HepG2 (cell line): Measurements from ENCODE around the gene TRIM5. TPM values are rescaled to one million over a fixed set of nuclear protein-coding genes. Genes with fewer than 3 reads are reported as not detected.

Experiments
- AGO2 ChIP-seq: fragments of 200-400 bp; formaldehyde crosslinking; optimal IDR thresholded peaks from 2 replicates; pipeline ENCODE3; 2017; ENCODE audit warnings: mild to moderate bottlenecking, low read depth, low read length, moderate library complexity
- CENPX ChIP-seq: sonication (generic); formaldehyde crosslinking; IDR thresholded peaks from 2 replicates; pipeline ENCODE4 v1.9.0; 2021; ENCODE audit warnings: mild to moderate bottlenecking, missing genetic modification reagents, moderate library complexity
- ETS1 ChIP-seq: sonication (generic); formaldehyde crosslinking; IDR thresholded peaks from 2 replicates; pipeline ENCODE4 v1.4.0; 2020; ENCODE audit warnings: missing genetic modification reagents
- FOSL2 ChIP-seq: sonication (generic); formaldehyde crosslinking; IDR thresholded peaks from 2 replicates; pipeline ENCODE4 v1.4.0; 2020; ENCODE audit warnings: missing genetic modification reagents
- GABPA ChIP-seq, 2 experiments: IDR thresholded peaks; 2 replicates each; pipeline ENCODE4 v1.6.1; 2011 to 2016; ENCODE audit warnings: low read depth in 2 of 2, low read length in 1 of 2, missing biosample characterization in 1 of 2, missing genetic modification characterization in 1 of 2
- MZF1 ChIP-seq: sonication (generic); formaldehyde crosslinking; IDR thresholded peaks from 2 replicates; pipeline ENCODE4 v1.8.1; 2023; ENCODE audit warnings: mild to moderate bottlenecking, missing genetic modification reagents, borderline replicate concordance
- NFKBIZ ChIP-seq: IDR thresholded peaks from 2 replicates; pipeline ENCODE4 v1.6.1; 2018; ENCODE audit warnings: missing genetic modification reagents, missing compliant biosample characterization
- NRL ChIP-seq: sonication (generic); formaldehyde crosslinking; IDR thresholded peaks from 2 replicates; pipeline ENCODE4 v1.5.0; 2020; ENCODE audit warnings: missing genetic modification reagents, mild to moderate bottlenecking, moderate library complexity, borderline replicate concordance
- PAF1 ChIP-seq: IDR thresholded peaks from 2 replicates; pipeline ENCODE4 v1.6.1; 2016; ENCODE audit warnings: missing genetic modification reagents, missing compliant biosample characterization
- SATB2 ChIP-seq: sonication (generic); formaldehyde crosslinking; IDR thresholded peaks from 2 replicates; pipeline ENCODE4 v1.5.0; 2020; ENCODE audit warnings: missing genetic modification reagents
- ZFP37 ChIP-seq: sonication (generic); formaldehyde crosslinking; IDR thresholded peaks from 2 replicates; pipeline ENCODE4 v1.4.0; 2020; ENCODE audit warnings: missing genetic modification reagents, borderline replicate concordance
- ZNF180 ChIP-seq: sonication (generic); formaldehyde crosslinking; IDR thresholded peaks from 2 replicates; pipeline ENCODE4 v1.4.0; 2020; ENCODE audit warnings: low read depth, missing genetic modification reagents, borderline replicate concordance
- ZNF558 ChIP-seq: sonication (generic); formaldehyde crosslinking; IDR thresholded peaks from 2 replicates; pipeline ENCODE4 v1.9.0; 2022; ENCODE audit warnings: mild to moderate bottlenecking, missing genetic modification reagents, borderline replicate concordance
- ZNF670 ChIP-seq: sonication (generic); formaldehyde crosslinking; IDR thresholded peaks from 2 replicates; pipeline ENCODE4 v1.8.0; 2022; ENCODE audit warnings: mild to moderate bottlenecking, missing genetic modification reagents, borderline replicate concordance
- ZNF7 ChIP-seq: IDR thresholded peaks from 2 replicates; pipeline ENCODE4 v1.6.1; 2016; ENCODE audit warnings: missing biosample characterization, missing genetic modification reagents
- ZSCAN29 ChIP-seq: sonication (generic); formaldehyde crosslinking; conservative IDR thresholded peaks from 2 replicates; pipeline ENCODE4 v1.4.0; 2020; ENCODE audit warnings: mild to moderate bottlenecking, missing genetic modification reagents
- polyA plus RNA-seq, 8 experiments: library from polyadenylated mRNA; depleted of rRNA in 3 of 8; stranded (reverse) in 7 of 8; unstranded in 1 of 8; fragments of >200 nt; fragmentation: Illumina TruSeq in 4 of 8; extraction: Trizol in 4 of 8; gene quantifications; 2 replicates each; pipeline versions ENCODE4 v1.2.1 to v1.2.3, GENCODE V29; 2011 to 2016; ENCODE audit warnings: low read depth in 4 of 8, missing spikeins in 1 of 8, mixed read lengths in 1 of 8; ENCODE audit not compliant: insufficient read depth in 1 of 8
- total RNA-seq, 5 experiments: library from RNA; depleted of rRNA; stranded (reverse); fragments of >200 nt; fragmentation: Illumina TruSeq; extraction: Trizol; gene quantifications; 2 replicates each; pipeline ENCODE4 v1.2.3, GENCODE V29; 2016; ENCODE audit warnings: low read depth in 1 of 5
- TF ChIP-seq, protein P1 (sequence below): sonication (generic); formaldehyde crosslinking; IDR thresholded peaks from 2 replicates; pipeline ENCODE4 v1.4.0; 2020; ENCODE audit warnings: missing genetic modification reagents
- TF ChIP-seq, protein P2 (sequence below): sonication (generic); formaldehyde crosslinking; IDR thresholded peaks from 2 replicates; pipeline ENCODE4 v1.5.0; 2020; ENCODE audit warnings: mild to moderate bottlenecking, missing genetic modification reagents
- TF ChIP-seq, protein P3 (sequence below): sonication (generic); formaldehyde crosslinking; IDR thresholded peaks from 2 replicates; pipeline ENCODE4 v1.8.1; 2023; ENCODE audit warnings: mild to moderate bottlenecking, inconsistent platforms, moderate library complexity, missing genetic modification reagents, borderline replicate concordance
- TF ChIP-seq, protein P4 (sequence below): IDR thresholded peaks from 2 replicates; pipeline ENCODE4 v1.6.1; 2016

The TRIM5 gene
- total and polyA plus RNA-seq, 2 of the 13 experiments (the other 11 are each of a cell fraction or from before 2014, with no cell fraction given) = 7.8 to 13.1 TPM

DNA sequence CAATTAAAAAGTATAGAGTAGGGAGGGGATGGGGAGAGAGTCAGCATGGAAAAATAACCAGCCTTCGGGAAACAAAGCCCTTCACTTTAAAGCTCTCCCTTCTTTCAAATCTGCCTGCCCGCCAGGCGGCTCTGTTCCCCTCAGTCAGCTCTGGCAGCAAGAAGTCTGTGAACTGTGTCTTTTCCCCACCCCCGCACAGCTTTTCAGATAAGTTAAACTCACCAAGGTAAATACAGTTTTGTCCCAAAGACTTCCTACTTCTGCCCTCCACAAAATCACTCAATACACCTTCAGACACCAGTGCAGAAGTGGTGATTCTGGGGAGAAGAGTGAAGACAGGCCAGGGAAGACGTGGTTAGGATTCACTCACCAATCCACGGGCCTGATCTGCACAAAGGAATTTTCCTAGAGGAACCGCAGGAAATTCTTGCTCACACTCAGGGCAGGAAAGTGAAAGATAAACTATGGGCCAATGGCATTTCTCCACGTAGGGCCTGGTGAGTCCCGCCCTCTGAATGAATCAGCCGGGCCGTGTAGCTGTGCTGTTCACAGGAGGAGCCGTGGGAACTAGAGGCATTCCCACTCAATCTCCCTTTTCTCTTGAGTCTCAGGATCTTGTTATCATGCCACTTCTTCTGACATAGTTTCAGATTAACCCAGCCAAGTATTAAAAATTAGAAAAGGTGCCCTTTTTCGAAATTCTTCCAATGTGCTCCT is at the start of gene TRIM5 (continued):
- TF ChIP-seq ZNF7 (CRISPR knock-in tag) = no peak
- no peak for TF ChIP-seq ETS1
- TF ChIP-seq, protein P1, sequence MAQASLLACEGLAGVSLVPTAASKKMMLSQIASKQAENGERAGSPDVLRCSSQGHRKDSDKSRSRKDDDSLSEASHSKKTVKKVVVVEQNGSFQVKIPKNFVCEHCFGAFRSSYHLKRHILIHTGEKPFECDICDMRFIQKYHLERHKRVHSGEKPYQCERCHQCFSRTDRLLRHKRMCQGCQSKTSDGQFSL (CRISPR knock-in tag) = no peak
- no peak for TF ChIP-seq ZNF558 (CRISPR knock-in tag)
- no peak for TF ChIP-seq AGO2
- no peak for TF ChIP-seq ZNF180
- TF ChIP-seq CENPX (CRISPR knock-in tag) = no peak
- no peak for TF ChIP-seq ZFP37 (CRISPR knock-in tag)
- 0 out of 2 replicates have a peak, but pooled peaks have one; percentile 45 for TF ChIP-seq ZNF670 (CRISPR knock-in tag)
- TF ChIP-seq, protein P2, sequence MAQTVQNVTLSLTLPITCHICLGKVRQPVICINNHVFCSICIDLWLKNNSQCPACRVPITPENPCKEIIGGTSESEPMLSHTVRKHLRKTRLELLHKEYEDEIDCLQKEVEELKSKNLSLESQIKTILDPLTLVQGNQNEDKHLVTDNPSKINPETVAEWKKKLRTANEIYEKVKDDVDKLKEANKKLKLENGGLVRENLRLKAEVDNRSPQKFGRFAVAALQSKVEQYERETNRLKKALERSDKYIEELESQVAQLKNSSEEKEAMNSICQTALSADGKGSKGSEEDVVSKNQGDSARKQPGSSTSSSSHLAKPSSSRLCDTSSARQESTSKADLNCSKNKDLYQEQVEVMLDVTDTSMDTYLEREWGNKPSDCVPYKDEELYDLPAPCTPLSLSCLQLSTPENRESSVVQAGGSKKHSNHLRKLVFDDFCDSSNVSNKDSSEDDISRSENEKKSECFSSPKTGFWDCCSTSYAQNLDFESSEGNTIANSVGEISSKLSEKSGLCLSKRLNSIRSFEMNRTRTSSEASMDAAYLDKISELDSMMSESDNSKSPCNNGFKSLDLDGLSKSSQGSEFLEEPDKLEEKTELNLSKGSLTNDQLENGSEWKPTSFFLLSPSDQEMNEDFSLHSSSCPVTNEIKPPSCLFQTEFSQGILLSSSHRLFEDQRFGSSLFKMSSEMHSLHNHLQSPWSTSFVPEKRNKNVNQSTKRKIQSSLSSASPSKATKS (CRISPR knock-in tag) = no peak
- TF ChIP-seq NRL (CRISPR knock-in tag) = no peak
- TF ChIP-seq MZF1 (CRISPR knock-in tag) = no peak
- TF ChIP-seq ZSCAN29 (CRISPR knock-in tag) = no peak
- TF ChIP-seq, protein P3, sequence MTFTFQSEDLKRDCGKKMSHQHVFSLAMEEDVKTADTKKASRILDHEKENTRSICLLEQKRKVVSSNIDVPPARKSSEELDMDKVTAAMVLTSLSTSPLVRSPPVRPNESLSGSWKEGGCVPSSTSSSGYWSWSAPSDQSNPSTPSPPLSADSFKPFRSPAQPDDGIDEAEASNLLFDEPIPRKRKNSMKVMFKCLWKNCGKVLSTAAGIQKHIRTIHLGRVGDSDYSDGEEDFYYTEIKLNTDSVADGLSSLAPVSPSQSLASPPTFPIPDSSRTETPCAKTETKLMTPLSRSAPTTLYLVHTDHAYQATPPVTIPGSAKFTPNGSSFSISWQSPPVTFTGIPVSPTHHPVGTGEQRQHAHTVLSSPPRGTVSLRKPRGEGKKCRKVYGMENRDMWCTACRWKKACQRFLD (CRISPR knock-in tag) = no peak
- no peak for TF ChIP-seq PAF1 (CRISPR knock-in tag)
- TF ChIP-seq, protein P4, sequence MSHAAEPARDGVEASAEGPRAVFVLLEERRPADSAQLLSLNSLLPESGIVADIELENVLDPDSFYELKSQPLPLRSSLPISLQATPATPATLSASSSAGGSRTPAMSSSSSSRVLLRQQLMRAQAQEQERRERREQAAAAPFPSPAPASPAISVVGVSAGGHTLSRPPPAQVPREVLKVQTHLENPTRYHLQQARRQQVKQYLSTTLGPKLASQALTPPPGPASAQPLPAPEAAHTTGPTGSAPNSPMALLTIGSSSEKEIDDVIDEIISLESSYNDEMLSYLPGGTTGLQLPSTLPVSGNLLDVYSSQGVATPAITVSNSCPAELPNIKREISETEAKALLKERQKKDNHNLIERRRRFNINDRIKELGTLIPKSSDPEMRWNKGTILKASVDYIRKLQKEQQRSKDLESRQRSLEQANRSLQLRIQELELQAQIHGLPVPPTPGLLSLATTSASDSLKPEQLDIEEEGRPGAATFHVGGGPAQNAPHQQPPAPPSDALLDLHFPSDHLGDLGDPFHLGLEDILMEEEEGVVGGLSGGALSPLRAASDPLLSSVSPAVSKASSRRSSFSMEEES = no peak
- peak; percentile 84 for TF ChIP-seq FOSL2 (CRISPR knock-in tag)
- no peak for TF ChIP-seq SATB2
- no peak for TF ChIP-seq NFKBIZ (CRISPR knock-in tag)
- TF ChIP-seq GABPA (IDR thresholded peaks at IDR 0.05; ENCODE audit: low read depth, low read length) = no peak
- peak; percentile 43; the same call in 1 of the 2 replicates for TF ChIP-seq GABPA (CRISPR knock-in tag; IDR thresholded peaks at IDR 0.05; ENCODE audit: low read depth)
